Measurements from ENCODE around the gene LHFPL2.

Gene LHFPL2

DNA sequence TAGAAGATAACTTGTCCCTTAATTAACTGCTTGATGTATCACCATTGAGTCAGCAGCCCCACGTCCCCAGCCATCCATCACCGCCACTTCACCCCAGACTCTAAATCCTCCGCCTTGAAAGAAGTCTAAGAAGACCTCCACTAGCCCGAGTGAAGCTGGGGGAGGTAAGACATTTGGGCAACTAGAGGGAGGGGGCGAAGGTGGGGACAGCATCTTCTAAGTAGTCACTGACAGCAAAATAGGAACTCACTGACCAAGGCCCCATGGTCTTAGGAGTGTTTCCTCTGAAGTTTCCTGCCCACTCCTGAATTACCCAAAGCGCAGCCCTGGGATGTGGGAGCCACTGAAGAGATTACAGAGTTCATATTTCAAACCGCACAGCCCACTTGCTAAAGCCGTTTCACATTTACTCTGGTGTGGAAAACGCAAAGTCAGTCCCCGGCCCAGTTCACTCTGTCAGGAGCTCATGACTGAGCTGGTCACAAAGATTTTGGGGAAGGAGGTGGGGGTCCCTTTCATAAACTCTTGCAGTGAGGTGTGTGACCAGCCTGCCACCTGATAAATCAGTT lies 107.4 kb downstream of the LHFPL2 start:
- no peak for DNase-seq

DNA sequence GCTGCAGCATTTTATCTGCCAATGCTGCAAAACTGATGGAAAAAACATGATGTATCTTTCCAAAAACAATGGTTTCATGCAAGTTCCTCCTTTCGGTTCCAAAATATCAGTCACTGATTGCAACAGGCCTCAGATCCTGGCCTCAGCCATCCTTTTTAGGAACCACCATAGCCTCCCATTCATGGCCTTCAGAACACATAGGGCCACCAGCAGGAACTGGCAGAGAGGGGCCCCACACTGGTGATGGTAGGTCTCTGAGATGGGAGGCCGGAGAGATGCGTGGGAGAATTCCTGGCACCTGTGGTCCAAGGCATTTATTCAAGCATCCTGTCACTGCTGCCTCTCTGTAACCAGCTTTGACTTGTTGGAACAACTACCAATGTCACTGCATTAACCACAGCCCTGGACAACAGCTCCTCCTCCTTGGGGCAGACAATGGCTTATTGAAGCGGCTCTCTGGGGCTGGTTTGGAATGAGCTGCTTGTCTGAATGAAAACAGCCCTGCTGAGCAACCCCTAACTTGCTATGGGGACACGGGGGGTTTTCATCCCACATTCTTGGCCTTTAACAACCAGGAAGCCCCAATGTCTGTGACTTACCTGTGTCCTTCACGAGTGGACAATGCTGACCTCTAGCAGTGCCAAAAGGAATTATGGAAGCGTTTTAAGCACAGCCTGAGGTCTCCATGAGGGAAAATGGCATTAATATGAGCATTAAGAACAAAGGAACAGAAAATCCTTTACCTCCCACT lies 108.1 kb downstream of the LHFPL2 start:
- no peak for DNase-seq

GRCh38 chr5:78538240-78538850 lies 110.2 kb downstream of the LHFPL2 start:
- no peak for DNase-seq

DNA sequence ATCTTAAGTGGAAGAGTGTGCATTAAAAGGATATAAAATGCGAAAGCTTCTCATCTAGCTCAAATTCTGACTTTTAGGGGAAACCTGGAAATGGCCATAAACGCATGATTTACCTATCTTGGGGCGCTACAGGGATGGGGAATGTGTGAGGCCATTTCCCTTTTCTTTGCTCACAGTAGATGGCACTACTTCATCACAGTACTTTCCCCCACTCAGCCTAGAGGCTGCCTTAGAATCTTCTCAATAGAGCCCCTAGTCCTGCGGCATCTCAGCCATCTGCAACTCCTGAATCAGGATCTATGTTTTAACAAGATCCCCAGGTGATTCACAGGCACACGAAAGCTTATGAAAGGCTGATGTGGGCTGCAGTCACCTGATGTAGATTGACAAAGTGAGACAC lies 110.8 kb downstream of the LHFPL2 start:
- DNase-seq, result peak; percentile 7

- no peak for DNase-seq
Observed at GRCh38 chr5:78537411-78537810, 111.2 kb downstream of the LHFPL2 start.

DNA sequence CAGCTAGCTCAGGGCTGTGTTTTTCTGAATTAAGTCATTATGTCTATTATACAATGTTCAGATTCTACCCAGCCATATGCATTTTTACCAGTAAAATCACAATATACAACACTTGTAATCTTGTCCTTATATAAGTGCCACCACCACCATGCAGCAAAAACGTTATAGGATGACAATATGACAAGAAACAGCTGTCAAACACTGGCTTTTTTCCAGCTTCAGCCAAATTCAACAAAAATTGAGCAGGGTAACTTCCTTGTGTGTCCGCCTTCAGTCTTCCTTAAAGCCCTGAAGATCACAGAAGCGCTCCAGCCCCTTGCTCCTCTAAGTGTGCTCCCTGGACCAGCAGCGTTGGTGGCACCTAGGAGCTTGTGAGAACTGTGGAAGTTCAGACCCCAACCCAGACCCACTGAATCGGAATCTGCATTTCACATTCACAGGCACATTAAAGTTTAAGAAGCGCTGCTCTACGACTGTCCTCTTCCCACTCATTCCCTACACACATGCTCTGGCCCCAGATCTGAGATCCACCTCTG lies 111.8 kb downstream of the LHFPL2 start:
- DNase-seq, result no peak

DNA sequence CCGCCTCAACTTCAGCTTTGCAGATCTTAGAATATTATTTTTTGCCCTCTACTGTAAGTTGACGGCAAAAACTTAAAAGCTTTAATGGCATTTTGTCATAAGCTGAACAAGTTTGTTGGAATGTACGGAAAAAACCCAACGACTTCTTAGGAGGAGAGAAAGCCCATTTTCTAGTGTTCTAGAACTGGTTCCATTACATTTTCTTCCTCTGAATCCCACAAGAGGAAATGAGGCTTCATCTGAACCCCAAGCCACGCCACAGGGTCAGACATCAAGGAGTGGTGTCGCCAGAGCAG lies 113.7 kb downstream of the LHFPL2 start:
- DNase-seq, result no peak

DNA sequence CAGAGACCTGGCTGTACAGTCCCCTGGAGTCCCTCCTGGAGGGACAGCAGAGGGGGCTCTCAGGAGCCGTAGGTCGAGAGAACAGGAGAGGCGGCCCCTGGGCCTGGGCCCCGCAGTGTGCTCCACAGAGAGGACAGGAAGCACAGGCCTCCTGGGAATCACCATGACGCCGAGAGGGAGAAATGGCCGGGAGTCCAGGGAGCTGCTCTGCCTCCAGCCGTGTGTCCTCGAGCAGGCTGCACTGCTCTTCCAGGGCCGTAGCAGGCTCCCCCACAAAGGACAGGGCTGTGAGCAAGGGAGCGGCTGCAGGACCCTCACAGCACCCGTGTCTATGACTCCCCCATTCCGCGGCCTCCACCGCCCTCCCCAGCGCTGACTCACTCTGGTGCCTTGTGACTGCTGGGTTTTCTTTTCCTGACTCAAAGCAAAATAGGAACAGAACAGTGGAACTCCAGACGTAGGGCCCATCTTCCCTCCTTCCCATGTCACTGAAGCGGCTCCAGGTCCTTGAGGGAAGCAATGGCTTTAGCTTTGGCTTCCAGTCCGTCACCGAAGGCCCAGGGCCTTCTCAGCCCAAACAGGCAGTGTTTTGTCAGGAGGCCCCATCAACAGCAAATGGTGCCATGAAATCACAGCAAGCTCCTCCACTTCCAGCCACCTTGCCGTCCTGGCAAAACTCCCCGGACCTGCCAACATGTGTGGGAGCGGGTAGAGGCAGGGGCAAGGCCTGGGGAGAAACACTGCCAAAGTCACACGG lies 114.2 kb downstream of the LHFPL2 start:
- no peak for DNase-seq

GRCh38 chr5:78533356-78533755 lies 115.2 kb downstream of the LHFPL2 start:
- DNase-seq, result no peak

- no peak for DNase-seq
Observed at GRCh38 chr5:78530342-78531096, 118.1 kb downstream of the LHFPL2 start.

DNA sequence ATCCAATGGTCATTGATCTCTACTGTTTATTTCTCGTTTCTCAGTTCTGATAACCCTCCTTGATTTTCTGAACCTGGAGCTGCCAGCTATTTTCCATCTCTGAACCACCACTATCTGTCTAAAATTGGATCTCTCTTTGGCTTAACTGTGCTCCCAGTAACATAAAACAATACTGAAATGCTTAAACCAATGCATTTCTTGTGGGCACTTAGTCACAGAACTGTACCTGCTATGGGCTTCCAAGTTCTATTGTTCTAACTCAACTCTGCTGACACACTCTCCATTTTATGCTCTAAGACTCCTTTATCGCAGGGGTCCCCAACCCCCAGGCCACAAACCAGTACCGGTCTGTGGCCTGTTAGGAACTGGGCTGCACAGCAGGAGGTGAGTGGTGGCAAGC lies 120.6 kb downstream of the LHFPL2 start:
- no peak for DNase-seq

DNA sequence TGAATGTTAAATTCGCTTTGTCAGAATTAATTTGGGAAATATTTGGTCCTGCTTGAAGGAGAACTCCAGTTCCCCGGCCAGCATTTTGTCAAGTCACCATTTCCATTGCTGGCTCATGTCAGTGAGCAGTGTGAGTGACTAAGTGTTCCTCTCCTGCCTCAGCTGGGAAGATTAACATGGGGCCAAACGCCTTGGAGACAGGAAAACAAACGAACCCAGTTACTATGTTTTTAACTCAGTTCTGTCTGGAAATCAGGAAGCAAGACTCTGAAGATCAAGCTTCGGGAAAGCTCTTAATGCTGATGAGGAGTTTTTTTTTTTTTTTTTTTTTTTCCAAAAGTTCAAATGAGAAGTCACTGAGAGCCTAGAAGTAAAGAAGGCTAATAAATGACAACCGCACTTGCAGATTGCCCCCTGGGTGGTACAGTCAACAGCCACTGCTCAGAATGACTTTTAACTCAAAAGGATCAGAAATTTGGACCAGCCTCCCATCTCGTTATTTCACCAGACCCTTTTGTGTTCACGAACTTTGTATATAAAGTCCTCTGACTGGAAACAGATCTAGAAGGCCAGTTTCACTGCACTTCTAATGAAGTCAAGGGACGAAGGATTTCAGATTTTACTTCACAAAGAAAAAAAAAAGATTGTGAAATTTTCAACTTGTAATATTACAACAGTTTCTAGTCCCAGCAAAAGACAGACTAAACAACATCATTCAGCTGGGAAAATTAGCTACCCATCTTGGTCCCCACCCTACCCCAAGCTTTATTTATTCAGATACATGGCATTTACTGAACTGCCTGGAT lies 121.3 kb downstream of the LHFPL2 start:
- no peak for DNase-seq

GRCh38 chr5:78526049-78526525 lies 122.5 kb downstream of the LHFPL2 start:
- no peak for DNase-seq

DNA sequence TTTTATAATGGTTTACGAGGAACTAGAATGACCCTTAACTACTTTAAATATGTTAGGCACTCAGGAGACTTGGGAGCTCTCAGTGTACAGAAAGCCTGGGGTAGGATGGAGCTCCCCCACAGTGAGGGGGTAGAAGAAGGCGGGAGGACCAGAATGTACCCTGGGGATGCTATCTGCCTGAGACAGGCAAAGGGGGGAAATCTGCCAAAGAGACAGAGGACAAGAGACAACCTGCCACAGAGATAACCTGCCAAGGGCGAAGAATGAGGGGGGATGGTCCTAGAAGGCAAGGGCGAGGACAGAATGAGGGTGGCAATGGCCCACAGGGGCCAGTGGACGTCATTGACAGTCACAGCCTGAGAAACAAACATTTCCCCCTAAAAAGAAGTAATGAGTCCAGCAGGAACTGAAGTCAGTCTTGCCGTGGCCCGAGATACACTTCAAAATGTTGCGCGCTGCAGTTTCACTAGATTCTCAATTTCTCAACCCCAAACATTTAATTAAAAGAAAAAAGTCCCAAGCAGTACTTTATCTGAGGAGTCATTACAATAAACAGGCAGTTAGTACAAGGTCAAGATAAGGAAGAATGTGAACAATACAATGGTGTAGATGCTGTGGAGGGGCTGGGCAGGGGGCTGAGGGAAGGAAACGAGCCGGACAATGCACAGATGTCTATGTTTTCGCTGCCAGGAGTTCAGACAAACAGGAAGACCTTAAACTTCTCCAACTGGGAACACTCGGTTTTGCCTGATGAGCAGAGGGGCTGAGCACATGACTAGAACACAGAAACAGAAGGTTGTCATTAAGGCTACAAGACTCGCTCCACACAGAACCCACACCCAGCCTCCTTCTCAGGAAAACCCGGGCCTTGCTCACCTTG lies 125.0 kb downstream of the LHFPL2 start:
- peak; percentile 41 for DNase-seq

GRCh38 chr5:78522476-78523260 lies 125.9 kb downstream of the LHFPL2 start:
- DNase-seq, result no peak

DNA sequence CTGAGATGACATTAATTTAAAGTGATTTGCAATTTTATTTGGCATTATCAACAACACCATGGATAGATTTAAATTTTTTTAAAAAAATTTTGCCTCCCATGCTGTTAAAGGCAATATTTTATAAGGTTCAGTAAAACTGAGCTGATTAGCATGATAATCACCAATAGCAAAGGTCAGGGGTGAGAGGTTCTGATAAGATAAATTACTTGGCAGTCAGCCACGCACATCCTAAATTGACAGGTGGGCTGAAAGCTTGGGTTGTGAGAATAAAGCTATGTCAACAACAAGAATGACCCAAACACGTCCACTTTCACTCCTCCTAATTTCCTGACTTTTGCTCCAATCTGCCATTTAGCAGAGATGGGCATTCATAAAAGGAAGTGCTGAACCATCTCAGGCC lies 127.1 kb downstream of the LHFPL2 start:
- DNase-seq, result no peak

GRCh38 chr5:78519198-78519941 lies 129.2 kb downstream of the LHFPL2 start:
- DNase-seq, result no peak

GRCh38 chr5:78518365-78519197 lies 130.0 kb downstream of the LHFPL2 start:
- peak; percentile 56 for DNase-seq
